Stimulated activated CD8-positive, alpha-beta memory T cell treated with anti-CD3 and anti-CD28 coated beads, Interleukin-2, amount 100 ng/mL, for 1 hour (primary cell): ENCODE measurements around the gene NRG2.

Experiments
- DNase-seq, 2 donors: peaks; one replicate each; pipeline ENCODE4 v3.0.0-alpha.2; 2020; ENCODE audit warnings: low read depth in 2 of 2

NRG2 gene

GRCh38 chr5:139880416-139881142, 162.5 kb downstream of the NRG2 start:
- no peak for DNase-seq

- no peak for DNase-seq
Measured at GRCh38 chr5:139878093-139878492, 165.0 kb downstream of the NRG2 start.

- DNase-seq = no peak
Measured at GRCh38 chr5:139877129-139877597, 165.9 kb downstream of the NRG2 start.

DNA sequence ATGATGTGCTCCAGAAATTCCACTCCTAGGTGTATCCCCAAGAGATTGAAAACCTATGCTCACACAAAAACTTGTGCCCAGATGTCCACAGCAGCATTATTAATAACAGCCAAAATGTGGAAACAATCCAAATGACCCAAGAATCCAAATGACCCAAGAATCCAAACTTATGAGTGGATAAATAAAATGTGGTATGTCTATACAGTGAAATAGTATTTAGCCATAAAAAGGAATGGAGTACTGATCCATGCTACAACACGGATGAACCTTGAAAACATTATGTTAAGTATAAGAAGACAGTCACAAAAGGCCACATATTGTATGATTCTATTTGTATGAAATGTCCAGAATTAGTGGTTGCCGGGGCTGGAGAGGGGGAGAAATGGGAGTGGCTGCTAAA, 167.1 kb downstream of the NRG2 start:
- DNase-seq = no peak

- DNase-seq = no peak
Measured at GRCh38 chr5:139872851-139873794, 170.0 kb downstream of the NRG2 start.

GRCh38 chr5:139872052-139872766, 170.9 kb downstream of the NRG2 start:
- no peak for DNase-seq

- no peak for DNase-seq
Measured at GRCh38 chr5:139871614-139872013, 171.5 kb downstream of the NRG2 start.

- no peak for DNase-seq
Measured at GRCh38 chr5:139870677-139871076, 172.4 kb downstream of the NRG2 start.

DNA sequence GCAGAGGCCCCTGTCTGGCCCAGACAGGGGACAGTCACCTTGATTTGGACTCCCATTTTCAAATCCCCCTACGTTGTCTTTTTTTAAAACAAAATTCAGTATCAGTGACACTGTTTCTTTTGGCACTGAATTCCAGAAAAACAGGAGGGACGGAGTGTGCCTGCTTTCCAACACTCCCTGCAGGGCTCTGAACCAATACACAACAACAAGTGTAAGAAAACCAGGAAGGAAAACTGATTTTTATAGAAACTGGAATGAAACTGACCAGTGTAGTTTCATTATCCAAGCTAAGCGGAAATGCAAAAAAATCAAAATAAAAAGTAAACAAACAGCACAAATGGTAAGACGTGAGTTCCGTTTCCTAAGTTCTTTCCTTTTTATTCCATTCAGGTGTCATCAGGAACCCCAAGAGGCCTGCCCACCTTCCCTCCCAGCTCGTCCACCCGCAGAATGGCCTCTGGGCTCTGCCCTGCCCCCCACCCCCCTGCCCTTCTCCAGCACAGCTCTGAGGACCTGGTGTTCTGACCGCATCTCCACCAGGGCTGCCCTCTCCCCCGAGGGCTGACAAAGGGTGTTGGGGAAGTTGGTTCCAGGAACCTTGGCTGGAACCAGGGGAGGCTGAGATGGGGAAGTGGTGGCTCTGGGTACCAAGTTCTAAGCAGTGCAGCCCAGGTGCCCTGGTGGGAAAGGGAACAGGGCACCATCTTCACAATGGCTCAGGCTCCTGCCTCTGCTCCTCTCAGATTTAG, 173.9 kb downstream of the NRG2 start:
- DNase-seq = no peak

DNA sequence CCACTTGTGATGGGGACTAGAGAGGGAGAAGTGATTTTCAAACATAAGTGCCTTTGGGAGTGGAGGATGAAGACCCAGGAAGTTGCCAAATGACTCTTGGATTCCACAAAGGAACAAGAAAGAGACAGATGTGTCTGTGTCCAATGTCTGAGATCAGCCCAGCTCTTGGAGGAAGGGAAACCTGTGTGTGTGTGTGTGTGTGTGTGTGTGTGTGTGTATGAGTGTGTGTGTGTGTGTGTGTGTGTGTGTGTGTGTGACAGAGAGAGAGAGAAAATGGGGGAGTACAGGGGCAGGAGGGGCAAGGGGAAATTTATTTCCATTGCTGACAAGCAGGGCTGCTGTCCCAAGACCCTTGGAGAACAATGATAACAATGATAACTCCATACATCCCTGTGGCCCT, 175.5 kb downstream of the NRG2 start:
- DNase-seq = no peak

- DNase-seq = no peak
Measured at GRCh38 chr5:139867109-139867508, 176.0 kb downstream of the NRG2 start.

GRCh38 chr5:139864716-139865483, 178.2 kb downstream of the NRG2 start:
- DNase-seq = no peak

DNA sequence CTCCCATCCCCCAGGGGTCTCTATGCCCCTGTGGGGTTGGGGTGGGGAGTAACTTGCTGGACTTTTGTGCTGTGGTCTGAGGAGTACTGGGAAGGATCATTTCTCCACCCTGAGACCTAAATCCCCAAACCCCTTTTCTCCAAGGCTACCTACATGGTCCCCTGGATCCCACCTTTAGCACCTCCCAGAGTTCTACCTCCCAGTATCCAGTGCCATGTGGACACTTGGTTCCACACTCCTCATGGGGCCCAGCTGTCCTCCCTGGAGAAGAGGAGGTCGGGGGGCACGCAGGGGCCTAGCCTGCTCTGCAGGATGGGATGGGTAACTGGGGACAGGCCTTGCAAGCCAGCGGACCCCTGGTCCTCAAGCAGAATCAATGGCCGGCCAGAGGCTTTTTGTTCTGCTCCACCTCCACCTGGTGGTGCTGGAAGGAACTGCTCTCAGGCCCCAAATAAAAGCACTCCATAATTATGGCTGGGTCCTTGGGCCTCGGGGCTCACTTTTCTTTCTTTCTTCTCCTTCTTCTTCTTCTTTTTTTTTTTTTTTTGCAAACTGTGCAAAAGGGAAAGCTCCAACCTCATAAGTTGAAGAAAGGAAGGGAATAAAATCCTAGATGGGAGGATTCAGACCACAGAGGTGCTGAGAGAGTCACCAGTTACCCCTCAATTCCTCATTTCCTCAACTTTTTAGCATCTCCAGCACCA, 179.1 kb downstream of the NRG2 start:
- DNase-seq = peak; percentile 21 to 37

GRCh38 chr5:139863361-139863760, 179.7 kb downstream of the NRG2 start:
- DNase-seq = no peak

- DNase-seq = no peak
Measured at GRCh38 chr5:139862803-139863202, 180.3 kb downstream of the NRG2 start.

DNA sequence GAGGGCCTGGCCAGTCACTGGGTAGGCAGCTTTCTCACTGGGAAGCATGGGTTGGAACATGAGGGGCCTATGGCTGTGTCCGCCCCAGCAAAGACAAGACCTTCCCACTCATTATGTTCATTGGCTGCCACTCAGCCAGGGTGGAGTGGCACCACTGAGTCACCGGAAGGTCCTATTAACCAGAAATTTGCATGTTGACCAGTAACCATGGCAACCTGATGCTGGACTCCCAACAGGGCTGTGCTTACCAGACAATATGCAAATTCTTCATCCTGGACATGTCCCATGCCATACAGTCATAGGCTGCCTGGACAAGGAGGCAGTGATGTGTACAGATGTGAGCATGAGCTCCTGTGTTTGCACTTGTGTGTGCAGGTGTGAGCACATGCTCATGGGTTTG, 180.8 kb downstream of the NRG2 start:
- no peak for DNase-seq

- no peak for DNase-seq
Measured at GRCh38 chr5:139861889-139862207, 181.3 kb downstream of the NRG2 start.

DNA sequence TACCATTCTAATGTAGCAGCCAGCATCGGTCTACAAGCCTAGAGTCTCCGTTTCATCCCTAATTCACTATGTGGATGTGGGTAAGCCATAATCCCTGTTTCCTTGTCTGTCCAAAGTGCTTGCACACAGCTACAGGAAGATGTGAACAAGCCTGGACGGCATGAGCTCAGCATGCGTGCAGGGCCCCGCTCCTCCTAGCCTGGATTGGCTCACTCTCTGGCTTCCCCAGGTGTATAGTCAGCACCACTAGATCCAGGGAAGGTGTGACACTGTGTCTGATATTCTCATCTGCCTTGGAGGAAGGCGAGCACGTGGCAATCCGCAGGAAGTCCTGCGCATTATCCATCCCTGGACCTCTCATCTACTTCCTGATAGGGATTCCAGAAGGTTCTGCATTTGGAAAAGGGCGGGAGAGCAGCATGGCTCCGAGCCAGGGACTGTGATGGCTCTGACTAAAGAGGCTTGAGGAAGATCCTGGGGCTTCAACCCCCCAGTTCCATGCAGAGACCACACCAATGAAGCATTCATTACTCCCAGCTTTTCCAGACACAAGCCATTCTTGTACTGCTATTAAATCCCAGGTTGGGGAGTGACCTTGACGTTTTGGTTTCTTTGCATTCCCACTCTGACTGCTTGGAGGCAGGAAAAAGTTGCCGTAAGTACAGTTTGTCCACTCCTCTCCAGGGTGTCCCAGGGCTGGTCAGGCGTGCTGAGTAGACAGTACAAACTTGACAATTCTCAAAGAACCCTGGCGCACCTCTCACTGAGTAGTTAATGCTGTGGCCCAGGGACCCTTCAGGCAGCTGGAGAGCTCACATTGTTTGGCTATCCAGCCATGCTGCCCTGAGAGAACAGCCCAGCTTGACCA, 181.8 kb downstream of the NRG2 start:
- no peak for DNase-seq

DNA sequence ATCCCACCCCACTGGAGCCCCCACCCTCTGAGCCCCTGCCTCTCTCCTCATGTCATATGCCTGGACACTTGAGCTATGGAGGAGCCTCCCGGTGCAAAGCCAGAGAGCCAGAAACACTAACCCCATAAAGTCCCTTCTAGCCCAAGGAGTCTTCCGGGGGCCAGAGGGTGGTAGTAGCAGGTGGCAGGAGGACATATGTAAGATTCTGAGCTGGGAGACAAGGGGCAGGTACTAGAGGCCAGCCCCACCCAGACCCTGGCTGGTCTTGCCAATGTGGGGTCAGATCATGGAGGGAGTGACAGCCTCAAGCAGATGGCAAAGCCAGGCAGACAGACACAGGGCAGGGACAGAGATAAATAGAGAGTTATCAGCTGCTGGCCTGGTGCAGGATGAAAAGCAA, 184.1 kb downstream of the NRG2 start:
- no peak for DNase-seq
